Left ventricle myocardium inferior (tissue), 1 donor: ENCODE data around the gene C10orf105. TPM values are rescaled to one million over a fixed set of nuclear protein-coding genes. Genes with fewer than 3 reads are reported as not detected.
A peak's percentile ranks its signal among the peaks of the same experiment; 100 is the strongest.

ENCODE experiments used
- DNase-seq: peaks from one replicate; pipeline ENCODE4 v3.0.0-alpha.2; 2020
- H3K27ac ChIP-seq: fragments of 200-600 bp; replicated peaks from 2 replicates; pipeline ENCODE4 v1.8.0; 2021
- H3K27me3 ChIP-seq: fragments of 200-600 bp; 2 replicates; pipeline ENCODE4 v1.8.0; 2021; ENCODE audit warnings: low read depth
- H3K36me3 ChIP-seq: fragments of 200-600 bp; 2 replicates; pipeline ENCODE4 v1.8.0; 2021
- H3K4me1 ChIP-seq: fragments of 200-600 bp; 2 replicates; pipeline ENCODE4 v1.8.0; 2021
- H3K4me3 ChIP-seq: fragments of 200-600 bp; 2 replicates; pipeline ENCODE4 v1.8.0; 2021; ENCODE audit warnings: mild to moderate bottlenecking, moderate library complexity
- H3K9me3 ChIP-seq: fragments of 200-600 bp; replicated peaks from 2 replicates; pipeline ENCODE4 v1.8.0; 2021
- intact Hi-C: fragments of 100-400 bp; cut with micrococcal nuclease; formaldehyde crosslinking; loops from one replicate; pipeline ENCODE4 v1.11.0; 2022
- total RNA-seq: library from RNA; stranded (reverse); fragmentation: NEBNext Ultra II Directional; extraction: Animal tissue kit (Norgen Biotek cat#: 25700); gene quantifications from one replicate; pipeline ENCODE4 v1.2.1, GENCODE V29; 2021
- TF ChIP-seq, protein P1 (sequence below): fragments of 200-600 bp; IDR thresholded peaks from 2 replicates; pipeline ENCODE4 v1.8.0; 2021; ENCODE audit warnings: antibody characterized with exemption, mild to moderate bottlenecking, borderline replicate concordance
- donor health status: DM: no; HTN: yes; CAD: no; lungs with severe emphysema.

The C10orf105 gene
- total RNA-seq, 1 donor from 2014 or later = 0.05 TPM

GRCh38 chr10:71713135-71714030 lies 6.2 kb downstream of the C10orf105 start:
- intact Hi-C loops = no loop called here

DNA sequence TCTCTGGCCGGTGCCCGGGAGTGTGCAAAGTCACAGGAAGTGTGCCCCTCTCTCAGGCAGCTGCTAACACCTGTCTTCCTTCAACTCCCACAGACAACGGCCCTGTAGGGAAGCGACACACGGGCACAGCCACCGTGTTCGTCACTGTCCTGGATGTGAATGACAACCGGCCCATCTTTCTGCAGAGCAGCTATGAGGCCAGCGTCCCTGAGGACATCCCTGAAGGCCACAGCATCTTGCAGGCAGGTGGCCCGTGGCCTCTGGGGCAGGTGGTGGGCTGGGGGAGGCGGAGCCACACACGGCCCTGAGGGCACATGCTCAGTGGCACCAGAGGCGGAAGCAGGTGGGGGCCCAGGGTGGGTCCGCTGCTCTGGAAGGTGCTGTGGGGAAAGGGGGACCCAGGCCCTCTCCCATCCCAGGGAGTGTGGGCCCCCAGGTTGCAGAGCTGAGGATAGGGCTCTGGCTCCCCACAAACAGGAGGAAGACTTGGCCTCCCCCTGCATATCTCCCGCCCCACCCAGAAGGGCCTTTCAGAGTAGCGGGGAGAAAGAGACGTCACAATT lies 6.9 kb downstream of the C10orf105 start:
- H3K27me3 ChIP-seq = no peaks in the 10 kb centered on the region
- intact Hi-C loops = no loop called here
- DNase-seq = no peak
- TF ChIP-seq, protein P1, sequence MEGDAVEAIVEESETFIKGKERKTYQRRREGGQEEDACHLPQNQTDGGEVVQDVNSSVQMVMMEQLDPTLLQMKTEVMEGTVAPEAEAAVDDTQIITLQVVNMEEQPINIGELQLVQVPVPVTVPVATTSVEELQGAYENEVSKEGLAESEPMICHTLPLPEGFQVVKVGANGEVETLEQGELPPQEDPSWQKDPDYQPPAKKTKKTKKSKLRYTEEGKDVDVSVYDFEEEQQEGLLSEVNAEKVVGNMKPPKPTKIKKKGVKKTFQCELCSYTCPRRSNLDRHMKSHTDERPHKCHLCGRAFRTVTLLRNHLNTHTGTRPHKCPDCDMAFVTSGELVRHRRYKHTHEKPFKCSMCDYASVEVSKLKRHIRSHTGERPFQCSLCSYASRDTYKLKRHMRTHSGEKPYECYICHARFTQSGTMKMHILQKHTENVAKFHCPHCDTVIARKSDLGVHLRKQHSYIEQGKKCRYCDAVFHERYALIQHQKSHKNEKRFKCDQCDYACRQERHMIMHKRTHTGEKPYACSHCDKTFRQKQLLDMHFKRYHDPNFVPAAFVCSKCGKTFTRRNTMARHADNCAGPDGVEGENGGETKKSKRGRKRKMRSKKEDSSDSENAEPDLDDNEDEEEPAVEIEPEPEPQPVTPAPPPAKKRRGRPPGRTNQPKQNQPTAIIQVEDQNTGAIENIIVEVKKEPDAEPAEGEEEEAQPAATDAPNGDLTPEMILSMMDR = no peak
- H3K36me3 ChIP-seq = no peaks in the 10 kb centered on the region
- H3K27ac ChIP-seq = peak overlapping the region; percentile 93
- H3K9me3 ChIP-seq = no peaks in the 10 kb centered on the region
- H3K4me1 ChIP-seq = peaks cover 67% of the 10 kb centered on the region
- no peak overlapping the region for H3K4me3 ChIP-seq

More at GRCh38 chr10:71713135-71714030, 6.2 kb downstream of the C10orf105 start:
- Histone ChIP-seq H3K4me3 (peak overlapping the region; percentile 26), H3K36me3 (no peaks in the 10 kb centered on the region), H3K27me3 (no peaks in the 10 kb centered on the region), H3K27ac (peak overlapping the region; percentile 93), H3K9me3 (no peaks in the 10 kb centered on the region), H3K4me1 (peaks cover 67% of the 10 kb centered on the region)
- TF ChIP-seq, protein P1 = no peak
- peak; percentile 87 for DNase-seq

- TF ChIP-seq, protein P1 = no peak
- no peak overlapping the region for H3K4me3 ChIP-seq
- H3K27ac ChIP-seq = peak overlapping the region; percentile 93
- peaks cover 63% of the 10 kb centered on the region for H3K4me1 ChIP-seq
- H3K36me3 ChIP-seq = no peaks in the 10 kb centered on the region
- H3K9me3 ChIP-seq = no peaks in the 10 kb centered on the region
- no peaks in the 10 kb centered on the region for H3K27me3 ChIP-seq
- DNase-seq = no peak
- intact Hi-C loops = no loop called here
Observed at GRCh38 chr10:71712170-71712569, 7.4 kb downstream of the C10orf105 start.

DNA sequence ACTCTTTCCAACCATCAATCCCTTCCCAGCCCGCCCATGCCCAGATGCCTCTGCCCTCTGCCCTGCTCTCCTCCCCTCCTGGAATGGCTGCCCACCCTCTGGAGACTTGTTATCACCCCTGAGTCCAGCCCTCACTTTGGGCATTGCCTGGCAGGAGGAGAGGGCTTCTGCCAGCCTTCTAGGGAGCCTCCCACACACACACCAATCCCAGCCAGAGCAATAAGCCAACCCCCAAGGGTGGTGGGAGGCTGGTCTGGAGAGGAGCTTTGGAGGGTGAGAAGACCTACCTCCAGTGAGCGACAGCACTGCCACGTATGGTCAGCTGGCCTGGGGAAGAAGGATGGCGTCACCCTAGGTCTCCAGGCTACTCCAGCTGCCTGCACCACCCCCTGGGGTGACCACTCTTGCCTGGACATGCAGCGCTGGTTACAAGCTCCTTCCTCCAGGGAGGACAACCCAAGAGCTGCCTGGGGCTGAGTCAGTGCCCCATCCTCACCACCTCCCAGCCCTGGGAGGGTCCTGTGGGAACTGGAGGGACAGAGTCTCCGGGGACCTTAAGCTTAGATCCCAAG lies 8.4 kb downstream of the C10orf105 start:
- Histone ChIP-seq H3K9me3 (no peaks in the 10 kb centered on the region), H3K4me1 (peaks cover 54% of the 10 kb centered on the region), H3K27me3 (no peaks in the 10 kb centered on the region), H3K36me3 (no peaks in the 10 kb centered on the region), H3K27ac (peak overlapping the region; percentile 93), H3K4me3 (no peak overlapping the region)
- intact Hi-C loops = no loop called here
- TF ChIP-seq, protein P1 = no peak
- DNase-seq = no peak

- DNase-seq = no peak
- H3K4me3 ChIP-seq = no peak overlapping the region
- no peaks in the 10 kb centered on the region for H3K36me3 ChIP-seq
- TF ChIP-seq, protein P1 = no peak
- no peak overlapping the region for H3K27ac ChIP-seq
- H3K9me3 ChIP-seq = no peaks in the 10 kb centered on the region
- peaks cover 53% of the 10 kb centered on the region for H3K4me1 ChIP-seq
- no peaks in the 10 kb centered on the region for H3K27me3 ChIP-seq
- intact Hi-C loops = no loop called here
Observed at GRCh38 chr10:71710519-71710918, 9.1 kb downstream of the C10orf105 start.
